K562 (cell line): ENCODE measurements around the gene GUK1. TPM values are rescaled to one million over a fixed set of nuclear protein-coding genes. Genes with fewer than 3 reads are reported as not detected.
A peak's percentile ranks its signal among the peaks of the same experiment; 100 is the strongest.

Experiments
- BCOR ChIP-seq: fragments of 450-650 bp; IDR thresholded peaks from 2 replicates; pipeline ENCODE4 v1.6.1; 2016
- CREM ChIP-seq: IDR thresholded peaks from 2 replicates; pipeline ENCODE4 v1.6.1; 2014; ENCODE audit warnings: antibody characterized with exemption, low read depth
- CTCFL ChIP-seq: IDR thresholded peaks from 2 replicates; pipeline ENCODE4 v1.6.1; 2011; ENCODE audit warnings: borderline replicate concordance, low read depth, mild to moderate bottlenecking, moderate library complexity, low read length; ENCODE audit not compliant: insufficient read depth, poor library complexity, severe bottlenecking
- HDAC6 ChIP-seq: IDR thresholded peaks from 2 replicates; pipeline ENCODE4 v1.6.1; 2012; ENCODE audit warnings: low read depth, mild to moderate bottlenecking, control low read depth, inconsistent platforms, low read length, moderate library complexity
- ILK ChIP-seq: fragments of 450-650 bp; IDR thresholded peaks from 2 replicates; pipeline ENCODE4 v1.6.1; 2016; ENCODE audit warnings: missing genetic modification characterization, low read depth, mild to moderate bottlenecking, missing compliant biosample characterization, moderate library complexity, borderline replicate concordance
- MECOM ChIP-seq: fragments of 250-450 bp; sonication (Bioruptor Pico); IDR thresholded peaks from 2 replicates; pipeline ENCODE4 v1.8.0; 2022; ENCODE audit warnings: inconsistent platforms
- NUFIP1 ChIP-seq: fragments of 450-650 bp; IDR thresholded peaks from 2 replicates; pipeline ENCODE4 v1.6.1; 2018; ENCODE audit not compliant: partially characterized antibody
- SAFB ChIP-seq: fragments of 200-400 bp; formaldehyde crosslinking; IDR thresholded peaks from 2 replicates; pipeline ENCODE4 v1.6.1; 2017; ENCODE audit warnings: low read depth, low read length, borderline replicate concordance
- SREBF2 ChIP-seq: sonication (generic); formaldehyde crosslinking; IDR thresholded peaks from 2 replicates; pipeline ENCODE4 v1.4.0; 2020; ENCODE audit warnings: mild to moderate bottlenecking, missing genetic modification reagents
- YY1 ChIP-seq, 3 experiments: IDR thresholded peaks; 2 replicates each; pipeline ENCODE4 v1.6.1; 2011; ENCODE audit warnings: low read length in 2 of 3, mild to moderate bottlenecking in 2 of 3, moderate library complexity in 2 of 3, borderline replicate concordance in 1 of 3, control low read depth in 1 of 3, low read depth in 1 of 3; ENCODE audit not compliant: insufficient read depth in 3 of 3, insufficient replicate concordance in 2 of 3, control insufficient read depth in 1 of 3, insufficient read length in 1 of 3; ENCODE audit errors: extremely low read depth in 1 of 3
- ZBTB26 ChIP-seq: fragments of 450-650 bp; formaldehyde crosslinking; IDR thresholded peaks from 2 replicates; pipeline ENCODE4 v1.4.0; 2022; ENCODE audit warnings: missing genetic modification characterization
- ZBTB49 ChIP-seq: sonication (generic); formaldehyde crosslinking; IDR thresholded peaks from 2 replicates; pipeline ENCODE4 v1.8.0; 2022; ENCODE audit warnings: missing genetic modification reagents, mild to moderate bottlenecking, borderline replicate concordance
- ZNF174 ChIP-seq: fragments of 250-450 bp; sonication (Bioruptor Pico); IDR thresholded peaks from 2 replicates; pipeline ENCODE4 v1.4.0; 2020; ENCODE audit warnings: mild to moderate bottlenecking
- ZNF197 ChIP-seq: fragments of 200-800 bp; sonication (Bioruptor generic); IDR thresholded peaks from 2 replicates; pipeline ENCODE4 v1.6.1; 2016; ENCODE audit warnings: low read depth, missing genetic modification characterization, missing compliant biosample characterization
- polyA plus RNA-seq, 8 experiments: library from polyadenylated mRNA; depleted of rRNA in 4 of 8; stranded (reverse) in 5 of 8; unstranded in 3 of 8; fragments of >200 nt; fragmentation: Nextera tagmentation in 2 of 8; fragmentation: Illumina TruSeq in 1 of 8; extraction: Ambion mirVana in 2 of 8; extraction: Trizol in 1 of 8; gene quantifications; 2 replicates each; pipeline versions ENCODE4 v1.2.1 to v1.2.3, GENCODE V29; 2011 to 2014; ENCODE audit warnings: inconsistent platforms in 1 of 8, missing spikeins in 1 of 8
- total RNA-seq, 7 experiments: library from RNA; depleted of rRNA in 6 of 7; stranded (reverse); fragments of >200 nt in 6 of 7; fragmentation: Illumina TruSeq in 2 of 7; extraction: Trizol in 2 of 7; gene quantifications; 2 replicates each; pipeline versions ENCODE4 v1.2.1 to v1.2.3, GENCODE V29; 2011 to 2021; ENCODE audit warnings: low replicate concordance in 1 of 7

GUK1 gene
- total and polyA plus RNA-seq, 9 of the 15 experiments (the other 6 are each of a cell fraction or from before 2014, with no cell fraction given), result 7.0 to 331 (median 132) TPM

- TF ChIP-seq ZBTB26 (CRISPR knock-in tag) (no peak), SAFB (no peak), MECOM (0 out of 2 replicates have a peak, but pooled peaks have one; percentile 56), SREBF2 (CRISPR knock-in tag) (0 out of 2 replicates have a peak, but pooled peaks have one; percentile 15), ILK (tag) (no peak), BCOR (peak; percentile 68; the same call in 1 of the 2 replicates), CTCFL (no peak), NUFIP1 (no peak), CREM (peak; percentile 82), HDAC6 (no peak), ZNF174 (peak; percentile 68; the same call in 1 of the 2 replicates), YY1 (IDR thresholded peaks at IDR 0.05; ENCODE audit: borderline replicate concordance in 1 of 3, control insufficient read depth in 1 of 3, extremely low read depth in 1 of 3, insufficient read depth in 3 of 3, insufficient read length in 1 of 3, insufficient replicate concordance in 2 of 3, low read depth in 1 of 3, low read length in 2 of 3) (peak in 1 of 3 experiments; percentile 8), ZBTB49 (CRISPR knock-in tag) (0 out of 2 replicates have a peak, but pooled peaks have one; percentile 15), ZNF197 (CRISPR knock-in tag) (0 out of 2 replicates have a peak, but pooled peaks have one; percentile 52)
Observed at GRCh38 chr1:228164561-228165371, 24.7 kb downstream of the GUK1 start (continued).
